Raji (cell line): ENCODE measurements around the gene ZBTB8B.

Experiments
- POLR2A ChIP-seq: IDR thresholded peaks from 2 replicates; pipeline ENCODE4 v1.6.1; 2011; ENCODE audit warnings: low read depth, low read length, control low read depth; ENCODE audit not compliant: insufficient read depth

ZBTB8B gene

GRCh38 chr1:32464716-32465577 is at the start of gene ZBTB8B:
Gene ZBTB8B (plus strand): TSS chr1:32465072. CDS start chr1:32470625, 5,553 bp downstream.
- no peak for TF ChIP-seq POLR2A

DNA sequence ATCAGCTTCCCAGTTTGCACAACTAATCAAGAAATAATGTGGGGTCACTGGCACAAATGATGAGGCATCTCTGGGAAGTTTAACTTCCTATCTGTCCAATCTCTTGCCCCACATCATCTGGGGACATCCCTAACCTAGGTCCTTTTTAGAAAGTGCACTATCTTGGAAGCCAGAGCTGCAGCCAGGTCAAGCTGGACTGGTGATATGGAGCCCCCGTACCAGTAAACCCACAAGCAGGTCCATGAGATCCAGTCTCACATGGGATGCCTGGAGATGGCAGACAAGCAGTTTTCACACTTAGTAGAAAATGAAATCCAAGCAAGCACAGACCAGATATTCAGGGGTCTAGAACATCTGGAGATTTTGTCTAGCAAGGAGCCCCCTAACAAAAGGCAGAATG is 43.1 kb upstream of the ZBTB8B start:
- no peak for TF ChIP-seq POLR2A

GRCh38 chr1:32426489-32427255 is 38.2 kb upstream of the ZBTB8B start:
- TF ChIP-seq POLR2A, result no peak

GRCh38 chr1:32427264-32427963 is 37.5 kb upstream of the ZBTB8B start:
- no peak for TF ChIP-seq POLR2A

GRCh38 chr1:32431736-32432400 is 33.0 kb upstream of the ZBTB8B start:
- no peak for TF ChIP-seq POLR2A

- no peak for TF ChIP-seq POLR2A
Measured at GRCh38 chr1:32438136-32438535, 26.7 kb upstream of the ZBTB8B start.

- no peak for TF ChIP-seq POLR2A
Measured at GRCh38 chr1:32447469-32448185, 17.2 kb upstream of the ZBTB8B start.

GRCh38 chr1:32448773-32449456 is 16.0 kb upstream of the ZBTB8B start:
- TF ChIP-seq POLR2A, result no peak

GRCh38 chr1:32454726-32455125 is 10.1 kb upstream of the ZBTB8B start:
- no peak for TF ChIP-seq POLR2A

- TF ChIP-seq POLR2A, result no peak
Measured at GRCh38 chr1:32455958-32456357, 8.9 kb upstream of the ZBTB8B start.

DNA sequence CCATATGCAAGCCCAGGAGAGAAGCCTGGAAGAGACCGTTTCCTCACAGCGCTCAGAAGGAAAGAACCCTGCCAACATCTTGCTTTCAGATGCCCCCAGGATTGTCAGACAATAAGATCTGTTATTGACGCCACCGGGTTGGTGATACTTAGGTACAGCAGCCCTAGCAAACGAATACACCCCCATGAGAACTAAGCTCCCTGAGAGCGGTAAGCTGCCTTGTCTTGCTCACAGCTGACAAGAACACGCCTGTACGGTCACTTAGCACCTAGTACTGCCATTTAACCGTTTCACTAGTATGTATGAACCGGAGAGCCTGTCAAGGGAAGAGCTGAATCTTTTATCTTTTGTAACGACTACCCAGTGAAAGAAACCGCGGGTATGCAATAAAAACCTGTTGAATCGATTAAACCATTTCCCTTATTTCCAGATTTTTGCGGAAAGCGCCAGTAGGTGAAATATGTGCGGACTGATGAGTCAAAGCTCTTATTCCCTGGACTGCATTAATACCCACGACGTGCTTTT is 619 bp upstream of the ZBTB8B start:
- TF ChIP-seq POLR2A, result no peak

DNA sequence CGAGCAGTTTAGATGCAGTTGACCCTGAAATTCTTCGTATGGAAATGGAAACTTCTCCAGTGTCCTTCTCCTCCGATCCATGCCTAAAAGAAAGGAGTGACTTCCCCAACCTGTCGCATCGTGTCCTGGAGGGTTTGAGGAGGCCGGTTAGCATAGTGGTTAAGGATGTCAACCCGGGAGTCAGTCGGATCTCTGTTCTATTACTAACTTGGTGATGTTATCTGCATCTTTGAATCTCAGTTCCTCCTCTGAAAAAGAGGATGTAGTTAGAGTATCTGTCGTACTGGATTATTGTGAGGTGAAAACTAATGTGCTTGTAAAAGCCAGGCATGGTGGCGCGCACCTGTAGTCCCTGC is 684 bp downstream of the ZBTB8B start:
- no peak for TF ChIP-seq POLR2A

- no peak for TF ChIP-seq POLR2A
Measured at GRCh38 chr1:32466761-32467160, 1.9 kb downstream of the ZBTB8B start.

GRCh38 chr1:32468791-32469190 is 3.9 kb downstream of the ZBTB8B start:
- no peak for TF ChIP-seq POLR2A

DNA sequence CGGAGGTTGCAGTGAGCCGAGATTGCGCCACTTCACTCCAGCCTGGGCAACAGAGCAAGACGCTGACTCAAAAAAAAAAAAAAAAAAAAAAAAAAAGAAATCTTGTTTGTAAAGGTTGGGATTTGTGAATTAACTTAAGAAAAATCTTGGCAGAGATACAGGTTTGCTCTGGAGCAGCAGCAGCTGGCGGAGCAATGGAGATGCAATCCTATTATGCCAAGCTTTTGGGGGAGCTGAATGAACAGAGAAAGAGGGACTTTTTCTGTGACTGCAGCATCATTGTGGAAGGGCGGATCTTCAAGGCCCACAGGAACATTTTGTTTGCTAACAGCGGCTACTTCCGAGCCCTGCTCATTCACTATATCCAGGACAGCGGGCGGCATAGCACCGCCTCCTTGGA is 5.6 kb downstream of the ZBTB8B start:
- TF ChIP-seq POLR2A, result no peak
